ENCODE measurements around the gene PAK5.

The PAK5 gene

GRCh38 chr20:9574181-9574580 is 264.7 kb downstream of the PAK5 start:
- DNase-seq, result no peak

- DNase-seq, result no peak
Measured at GRCh38 chr20:9573335-9574151, 265.3 kb downstream of the PAK5 start.

- no peak for DNase-seq
Measured at GRCh38 chr20:9572670-9573069, 266.2 kb downstream of the PAK5 start.

- no peak for DNase-seq
Measured at GRCh38 chr20:9571783-9572182, 267.1 kb downstream of the PAK5 start.

GRCh38 chr20:9570612-9571011 is 268.3 kb downstream of the PAK5 start:
- DNase-seq, result no peak

GRCh38 chr20:9566977-9567376 is 271.9 kb downstream of the PAK5 start:
- DNase-seq, result no peak

GRCh38 chr20:9565910-9566550 is 272.8 kb downstream of the PAK5 start:
- DNase-seq, result no peak

GRCh38 chr20:9557411-9557810 is 281.5 kb downstream of the PAK5 start:
- no peak for DNase-seq

GRCh38 chr20:9555781-9556180 is 283.1 kb downstream of the PAK5 start:
- DNase-seq, result no peak

GRCh38 chr20:9551808-9552550 is 286.9 kb downstream of the PAK5 start:
- no peak for DNase-seq

- no peak for DNase-seq
Measured at GRCh38 chr20:9550871-9551270, 288.0 kb downstream of the PAK5 start.

GRCh38 chr20:9550283-9550682 is 288.6 kb downstream of the PAK5 start:
- DNase-seq, result no peak

- DNase-seq, result no peak
Measured at GRCh38 chr20:9543214-9543613, 295.7 kb downstream of the PAK5 start.

GRCh38 chr20:9535449-9535848 is 303.4 kb downstream of the PAK5 start:
- no peak for DNase-seq

GRCh38 chr20:9534025-9534424 is 304.9 kb downstream of the PAK5 start:
- DNase-seq, result no peak

- DNase-seq, result no peak
Measured at GRCh38 chr20:9532069-9532838, 306.6 kb downstream of the PAK5 start.

- no peak for DNase-seq
Measured at GRCh38 chr20:9531581-9531980, 307.3 kb downstream of the PAK5 start.

GRCh38 chr20:9523636-9524035 is 315.2 kb downstream of the PAK5 start:
- DNase-seq, result no peak

GRCh38 chr20:9520086-9520485 is 318.8 kb downstream of the PAK5 start:
- no peak for DNase-seq

GRCh38 chr20:9518576-9519175 is 320.2 kb downstream of the PAK5 start:
- DNase-seq, result no peak

- no peak for DNase-seq
Measured at GRCh38 chr20:9517297-9518162, 321.3 kb downstream of the PAK5 start.

Data from stimulated activated CD4-positive, alpha-beta T cell treated with anti-CD3 and anti-CD28 coated beads, Interleukin-4, amount 100 ng/mL, for 24 hours (primary cell).